SK-N-MC (cell line): ENCODE results near the gene AKT3.

ENCODE experiments used
- EZH2 ChIP-seq: fragments of 200-600 bp; sonication (generic); IDR thresholded peaks from one replicate; pipeline ENCODE4 v1.6.1; 2017; ENCODE audit warnings: antibody characterized with exemption
- POLR2AphosphoS5 ChIP-seq: IDR thresholded peaks from 2 replicates; pipeline ENCODE4 v1.6.1; 2012; ENCODE audit warnings: mild to moderate bottlenecking, low read depth, low read length, borderline replicate concordance

DNA sequence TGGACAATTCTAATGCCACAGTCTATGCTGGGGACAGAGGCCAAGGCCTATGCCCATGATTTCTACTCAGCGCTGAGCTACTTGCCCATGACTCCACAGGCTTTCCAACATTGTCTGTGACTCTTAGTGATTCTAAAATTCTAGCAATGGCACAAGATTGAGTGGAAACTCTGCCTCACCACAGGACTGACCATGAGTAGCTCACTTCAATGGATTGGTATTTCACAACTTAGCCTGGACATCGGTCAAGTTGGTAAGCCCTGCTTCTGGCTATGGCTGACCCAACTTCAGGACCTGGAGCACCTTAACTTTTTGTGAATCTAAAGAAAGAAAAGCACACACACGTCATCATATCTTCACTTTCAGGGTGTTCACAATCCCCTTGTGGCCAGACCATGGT lies 339.1 kb downstream of the AKT3 start:
- TF ChIP-seq POLR2AphosphoS5 (no peak), EZH2 (no peak)
